Neural cell (in vitro differentiated cells): ENCODE data around the gene EPHA2.

Experiments used
- CTCF ChIP-seq: fragments of 450-650 bp; IDR thresholded peaks from 2 replicates; pipeline ENCODE4 v1.5.1; 2014; ENCODE audit warnings: antibody characterized with exemption, mild to moderate bottlenecking, moderate library complexity; ENCODE audit not compliant: poor library complexity, severe bottlenecking
- EP300 ChIP-seq: fragments of 450-650 bp; conservative IDR thresholded peaks from 2 replicates; pipeline ENCODE4 v1.6.1; 2014; ENCODE audit warnings: antibody characterized with exemption, mild to moderate bottlenecking, moderate library complexity; ENCODE audit not compliant: poor library complexity, severe bottlenecking
- EZH2 ChIP-seq: fragments of 200-600, 300-800 bp; shearing (Covaris generic), sonication (generic); IDR thresholded peaks from 2 replicates; pipeline ENCODE4 v1.6.1; 2014; ENCODE audit warnings: antibody characterized with exemption, low read length, borderline replicate concordance, mild to moderate bottlenecking; ENCODE audit not compliant: insufficient read depth, poor library complexity, severe bottlenecking
- MXI1 ChIP-seq: fragments of 450-650 bp; conservative IDR thresholded peaks from 2 replicates; pipeline ENCODE4 v1.6.1; 2014; ENCODE audit warnings: antibody characterized with exemption, mild to moderate bottlenecking; ENCODE audit not compliant: poor library complexity, severe bottlenecking
- POLR2AphosphoS5 ChIP-seq: IDR thresholded peaks from 2 replicates; pipeline ENCODE4 v1.6.1; 2012
- RAD21 ChIP-seq: fragments of 450-650 bp; conservative IDR thresholded peaks from 2 replicates; pipeline ENCODE4 v1.6.1; 2014; ENCODE audit warnings: antibody characterized with exemption, mild to moderate bottlenecking, moderate library complexity
- REST ChIP-seq: IDR thresholded peaks from 2 replicates; pipeline ENCODE4 v1.6.1; 2012; ENCODE audit warnings: borderline replicate concordance
- TAF1 ChIP-seq: IDR thresholded peaks from 2 replicates; pipeline ENCODE4 v1.6.1; 2012; ENCODE audit warnings: low read depth

- TF ChIP-seq EZH2 (no peak), EP300 (no peak), CTCF (no peak), REST (no peak), POLR2AphosphoS5 (no peak), MXI1 (no peak), RAD21 (no peak), TAF1 (no peak)
Measured at GRCh38 chr1:16151995-16152384, 3.9 kb downstream of the EPHA2 start.
